MCF 10A (cell line): ENCODE measurements around the gene DCLRE1C. TPM values are rescaled to one million over a fixed set of nuclear protein-coding genes. Genes with fewer than 3 reads are reported as not detected.

Source experiments
- BruUV-seq: library from RNA; stranded (reverse); fragments of 400-500 nt; replicated peaks from 2 replicates; lab custom pipeline; 2021; lab: Mats Ljungman, UMichigan
- CTCF ChIA-PET: fragments of 300-600 bp; sonication (Branson Sonifier 250); formaldehyde crosslinking; extraction: SDS; loops from one replicate; lab custom pipeline; 2021; ENCODE audit warnings: antibody characterized with exemption, inconsistent platforms; lab: Yijun Ruan, JAX
- POLR2A ChIA-PET: fragments of 300-600, 350-650 bp; sonication (Branson Sonifier 250); formaldehyde crosslinking; extraction: SDS; loops from one replicate; lab custom pipeline; 2020; ENCODE audit warnings: antibody characterized with exemption, inconsistent platforms; lab: Yijun Ruan, JAX
- DNase-seq: peaks from one replicate; pipeline ENCODE4 v3.0.0-alpha.2; 2018; ENCODE audit not compliant: unreplicated experiment
- H3K27ac Mint-ChIP-seq: one replicate; pipeline ENCODE4 v1.8.0; 2022; ENCODE audit warnings: mild to moderate bottlenecking, low read depth, mixed read lengths; ENCODE audit not compliant: unreplicated experiment
- H3K27me3 Mint-ChIP-seq: one replicate; pipeline ENCODE4 v1.8.0; 2022; ENCODE audit warnings: mixed read lengths; ENCODE audit not compliant: insufficient read depth, unreplicated experiment
- H3K36me3 Mint-ChIP-seq: one replicate; pipeline ENCODE4 v1.8.0; 2022; ENCODE audit warnings: mild to moderate bottlenecking, moderate library complexity, mixed read lengths; ENCODE audit not compliant: insufficient read depth, unreplicated experiment
- H3K4me1 Mint-ChIP-seq: one replicate; pipeline ENCODE4 v1.8.0; 2022; ENCODE audit warnings: mixed read lengths; ENCODE audit not compliant: insufficient read depth, unreplicated experiment
- H3K4me3 Mint-ChIP-seq: one replicate; pipeline ENCODE4 v1.8.0; 2022; ENCODE audit warnings: mild to moderate bottlenecking, moderate library complexity, mixed read lengths; ENCODE audit not compliant: unreplicated experiment
- H3K9me3 Mint-ChIP-seq: one replicate; pipeline ENCODE4 v1.8.0; 2022; ENCODE audit warnings: mixed read lengths; ENCODE audit not compliant: unreplicated experiment
- CTCF ChIP-seq: fragments of 200-600 bp; IDR thresholded peaks from one replicate; pipeline ENCODE4 v1.8.0; 2022; ENCODE audit warnings: antibody characterized with exemption, mild to moderate bottlenecking; ENCODE audit not compliant: unreplicated experiment
- intact Hi-C: fragments of 100-400 bp; cut with micrococcal nuclease; formaldehyde crosslinking; loops from 2 replicates; pipeline ENCODE4 v1.14.1; 2022
- total RNA-seq: library from RNA; stranded (reverse); gene quantifications from 2 replicates; pipeline ENCODE4 v1.2.3, GENCODE V29; 2022

DCLRE1C gene
- total RNA-seq, 1 experiment from 2014 or later: 10.3 TPM

- TF ChIP-seq CTCF: peak; percentile 47
Measured at GRCh38 chr10:14971867-14972448, 18.1 kb upstream of the DCLRE1C start.

GRCh38 chr10:14967897-14968296, 14.0 kb upstream of the DCLRE1C start:
- no peak overlapping the region for H3K27ac Mint-ChIP-seq
- POLR2A ChIA-PET: interaction anchor here (0.7 kb wide), 1 partner anchor 108 kb away, joined by 4 read pairs; no protein-coding TSS in a partner anchor
- H3K36me3 Mint-ChIP-seq: no peaks in the 10 kb centered on the region
- H3K4me3 Mint-ChIP-seq: no peak overlapping the region
- no peaks in the 10 kb centered on the region for H3K27me3 Mint-ChIP-seq
- no peaks in the 10 kb centered on the region for H3K9me3 Mint-ChIP-seq
- intact Hi-C loops: no loop called here
- H3K4me1 Mint-ChIP-seq: no peaks in the 10 kb centered on the region
- DNase-seq: no peak
- CTCF ChIA-PET: no interaction called here
- no TSS peak for BruUV-seq
- no peak for TF ChIP-seq CTCF

More at GRCh38 chr10:14971867-14972448, 18.1 kb upstream of the DCLRE1C start:
- Mint-ChIP-seq H3K36me3 (no peaks in the 10 kb centered on the region), H3K27me3 (no peaks in the 10 kb centered on the region), H3K27ac (no peak overlapping the region), H3K9me3 (no peaks in the 10 kb centered on the region), H3K4me3 (no peak overlapping the region), H3K4me1 (peaks cover 9% of the 10 kb centered on the region)
- intact Hi-C loops: loop anchor here (5.0 to 10.0 kb wide), 2 partner anchors 437 to 475 kb away; no protein-coding TSS in a partner anchor
- ChIA-PET POLR2A (interaction anchor here (0.7 to 1.7 kb wide), 4 partner anchors 8 to 153 kb away, joined by 3 to 7 read pairs (median 4); no protein-coding TSS in a partner anchor), CTCF (interaction anchor here (0.6 to 0.9 kb wide), 4 partner anchors 10 to 494 kb away, joined by 3 to 4 read pairs (median 4); no protein-coding TSS in a partner anchor)
- DNase-seq: peak; percentile 42
- BruUV-seq: no TSS peak

GRCh38 chr10:14959221-14960057, 5.5 kb upstream of the DCLRE1C start, which contains the start of gene MEIG1:
MEIG1 (plus strand) TSS chr10:14959388; CDS start chr10:14966469, 7,081 bp downstream.
- peak within 1 kb of the TSS; percentile 98 for H3K4me3 Mint-ChIP-seq
- ChIA-PET POLR2A (interaction anchor here (0.7 to 4.8 kb wide), 23 partner anchors 9 to 1961 kb away, joined by 3 to 62 read pairs (median 4); partner anchors contain the start of genes CDNF, HSPA14, MSANTD7 and RPP38), CTCF (interaction anchor here (0.8 to 1.5 kb wide), 3 partner anchors 56 to 84 kb away, joined by 3 to 5 read pairs (median 3); partner anchors contain the start of gene SUV39H2)
- no peaks in the 10 kb centered on the region for H3K4me1 Mint-ChIP-seq
- peak within 1 kb of the TSS; percentile 99 for H3K27ac Mint-ChIP-seq
- H3K9me3 Mint-ChIP-seq: no peaks in the 10 kb centered on the region
- no peak for TF ChIP-seq CTCF
- intact Hi-C loops: no loop called here
- no peaks in the 10 kb centered on the region for H3K36me3 Mint-ChIP-seq
- BruUV-seq: no TSS peak
- DNase-seq: peak; percentile 93
- H3K27me3 Mint-ChIP-seq: no peaks in the 10 kb centered on the region
